Gastrocnemius medialis (tissue), 4 donors: ENCODE results near the gene PROX1.

Experiments used
- CTCF ChIP-seq, 5 experiments: fragments of 450-650 bp in 3 of 5; fragments of 200-600 bp in 2 of 5; sonication (generic) in 2 of 5; IDR thresholded peaks in 4 of 5; conservative IDR thresholded peaks in 1 of 5; 1 replicate in 4 of 5; 2 replicates in 1 of 5; pipeline ENCODE4 v1.5.1; 2016 to 2019; ENCODE audit warnings: antibody characterized with exemption in 5 of 5, mild to moderate bottlenecking in 3 of 5, moderate library complexity in 3 of 5
- POLR2A ChIP-seq, 2 donors: fragments of 450-650 bp; IDR thresholded peaks; one replicate each; pipeline ENCODE4 v1.6.1; 2017; ENCODE audit warnings: antibody characterized with exemption in 2 of 2, mild to moderate bottlenecking in 2 of 2, moderate library complexity in 2 of 2

- TF ChIP-seq POLR2A (IDR thresholded peaks at IDR 0.05): no peak
- no peak for TF ChIP-seq CTCF (IDR thresholded peaks at IDR 0.05 in 4 of 5, conservative IDR thresholded peaks at IDR 0.05 in 1 of 5)
Observed at GRCh38 chr1:213982672-213983492, 4.9 kb upstream of the PROX1 start.
